ENCODE results near the gene ASXL2.
"Not testable (repeated sequence)": the region's sequence is repeated elsewhere in the genome, so short reads cannot be mapped to it uniquely, and the experiment has no call there.

ASXL2 gene

DNA sequence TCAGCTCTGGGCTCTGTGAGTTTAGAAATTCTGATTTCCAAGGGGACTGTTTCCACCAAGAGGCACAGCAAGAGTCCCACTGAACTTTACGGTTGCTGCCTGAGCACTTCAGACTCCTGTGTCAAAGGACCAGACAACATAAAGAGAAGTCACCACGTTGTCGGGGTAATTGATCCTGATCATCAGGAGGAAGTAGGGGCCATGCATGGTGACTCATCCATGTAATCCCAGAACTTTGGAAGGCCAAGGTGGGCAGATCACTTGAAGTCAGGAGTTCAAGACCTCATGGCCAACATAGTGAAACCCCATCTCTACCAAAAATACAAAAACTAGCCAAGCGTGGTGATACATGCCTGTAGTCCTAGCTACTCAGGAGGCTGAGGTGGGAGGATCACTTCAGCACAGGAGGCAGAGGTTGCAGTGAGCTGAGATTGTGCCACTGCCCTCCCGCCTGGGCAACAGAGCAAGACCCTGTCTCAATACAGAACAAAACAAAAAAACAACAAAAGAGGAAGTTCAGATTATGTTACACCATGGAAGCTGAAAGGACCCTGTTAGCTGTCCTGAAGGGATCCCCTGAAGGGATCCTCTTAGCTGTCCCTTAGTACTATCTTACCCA is 9.4 kb upstream of the ASXL2 start:
- no peak for DNase-seq

DNA sequence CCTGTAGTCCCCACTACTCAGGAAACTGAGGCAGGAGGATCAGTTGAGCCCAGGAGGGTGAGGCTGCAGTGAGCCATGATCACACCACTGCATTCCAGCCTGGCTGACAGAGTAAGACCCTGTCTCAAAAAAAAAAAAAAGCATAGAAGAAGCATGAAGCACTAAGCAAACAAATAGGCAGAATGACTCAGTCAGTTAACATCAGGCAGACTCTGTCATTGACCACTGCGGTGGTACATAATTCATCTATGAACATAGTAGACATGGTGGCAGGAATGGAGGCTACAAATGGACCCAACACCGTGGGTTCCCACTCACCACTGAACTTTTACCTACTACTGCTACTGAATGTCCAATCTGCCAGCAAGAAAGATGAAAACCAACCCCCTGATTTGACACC is 7.6 kb upstream of the ASXL2 start:
- DNase-seq: no peak

DNA sequence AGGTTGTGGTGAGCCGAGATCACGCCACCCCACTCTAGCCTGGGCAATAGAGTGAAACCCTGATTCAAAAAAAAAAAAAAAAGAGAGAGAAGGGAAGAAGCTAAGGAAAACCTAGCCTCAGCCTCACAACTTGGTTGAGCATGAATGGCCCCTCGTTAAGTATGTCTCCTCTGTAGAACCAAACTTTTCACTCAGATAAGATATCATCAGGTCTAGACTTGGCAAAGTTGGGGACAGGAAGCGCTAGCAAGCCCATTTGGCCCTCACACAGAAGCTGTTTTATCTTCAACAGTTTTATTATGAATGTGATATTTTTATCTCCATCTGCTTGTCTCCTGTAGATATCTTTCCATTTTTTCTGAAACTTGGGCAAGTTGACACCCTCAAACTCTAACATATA is 3.5 kb upstream of the ASXL2 start:
- no peak for DNase-seq

DNA sequence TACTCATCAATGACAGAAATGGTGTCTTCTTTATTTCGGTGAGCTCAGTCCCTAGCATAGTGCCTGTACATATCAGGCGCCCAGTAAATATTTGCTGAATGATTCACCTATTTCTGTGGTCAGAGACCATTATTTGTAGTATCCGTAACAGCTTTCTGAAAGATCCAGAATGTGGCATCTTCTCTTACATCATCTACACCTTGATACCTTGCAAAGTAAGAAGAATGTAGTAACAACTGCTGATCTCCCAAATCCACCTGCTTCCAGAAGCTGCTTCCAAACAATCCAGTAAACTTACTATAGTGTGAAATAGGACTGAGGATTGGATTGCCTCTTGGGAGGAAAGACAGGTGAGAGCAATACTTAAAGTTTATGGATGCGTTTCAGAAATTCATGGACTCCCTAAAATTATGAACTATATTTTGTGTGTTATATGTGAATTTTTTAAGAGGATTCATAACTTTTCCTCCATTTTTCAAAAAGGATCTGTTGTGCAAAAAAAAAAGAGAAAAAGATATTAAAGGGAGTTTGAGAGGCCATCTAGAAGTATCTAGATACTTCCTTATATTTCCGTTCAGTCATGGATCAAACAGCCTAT is 945 bp upstream of the ASXL2 start:
- DNase-seq: no peak

DNA sequence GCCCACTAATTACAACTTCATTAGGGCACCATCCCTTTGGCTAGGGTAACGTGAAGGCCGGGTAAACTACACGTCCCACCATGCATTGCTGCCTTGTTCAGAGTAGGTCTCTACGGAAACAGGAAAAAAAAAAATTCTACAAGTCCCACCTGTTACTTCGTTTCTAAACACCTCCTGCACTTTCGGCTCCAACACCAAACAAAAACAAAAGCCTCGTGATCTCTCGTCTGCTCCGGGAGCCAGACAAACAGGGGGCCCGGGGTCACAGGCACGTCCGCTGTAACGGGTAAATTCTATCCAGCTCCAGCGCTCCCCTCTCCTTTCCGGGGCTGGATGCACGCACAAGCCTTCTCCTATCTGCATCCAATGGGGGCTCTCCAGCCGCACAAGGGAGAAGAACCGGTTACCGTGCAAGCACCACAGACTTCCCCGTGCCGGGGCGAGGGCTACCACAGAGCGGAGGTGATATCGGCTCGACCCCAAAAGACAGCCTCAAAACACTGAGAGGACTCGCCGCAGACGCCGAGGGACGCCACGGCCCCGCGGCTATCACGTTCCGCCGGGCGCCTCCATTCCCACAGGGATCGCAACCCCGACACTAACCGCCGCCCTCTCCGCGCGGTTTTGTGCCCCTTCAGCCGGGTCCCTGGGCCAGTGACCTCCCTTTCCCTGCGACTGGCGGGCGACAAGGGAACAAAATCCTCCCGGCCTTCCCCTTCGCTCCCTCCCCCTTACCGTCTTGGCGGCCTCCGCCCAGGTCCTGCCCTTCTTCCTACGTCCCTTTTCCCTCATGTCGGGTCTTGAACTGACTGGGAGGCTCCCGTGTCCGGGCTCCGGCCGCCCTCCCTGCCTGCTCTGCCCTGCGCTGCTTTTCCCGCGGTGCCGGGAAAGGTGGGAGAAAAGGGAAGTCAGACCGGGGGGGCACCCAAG is 591 bp downstream of the ASXL2 start:
- DNase-seq: peak; percentile 28

DNA sequence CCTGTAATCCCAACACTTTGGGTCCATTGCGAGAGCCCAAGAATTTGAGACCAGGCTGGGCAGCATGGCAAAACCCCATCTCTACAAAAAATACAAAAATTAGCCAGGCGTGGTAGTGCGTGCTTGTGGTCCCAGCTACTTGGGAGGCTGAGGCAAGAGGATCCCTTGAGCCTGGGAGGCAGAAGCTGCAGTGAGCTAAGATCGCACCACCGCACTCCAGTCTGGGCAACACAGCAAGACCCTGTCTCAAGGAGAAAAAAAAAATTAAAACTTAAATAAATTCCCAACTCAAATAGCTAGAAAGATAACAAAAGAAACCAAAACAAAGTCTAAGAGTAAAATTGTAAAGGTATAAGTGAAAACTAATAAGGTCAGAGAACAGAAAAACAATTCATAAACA is 6.2 kb downstream of the ASXL2 start:
- DNase-seq: no peak

DNA sequence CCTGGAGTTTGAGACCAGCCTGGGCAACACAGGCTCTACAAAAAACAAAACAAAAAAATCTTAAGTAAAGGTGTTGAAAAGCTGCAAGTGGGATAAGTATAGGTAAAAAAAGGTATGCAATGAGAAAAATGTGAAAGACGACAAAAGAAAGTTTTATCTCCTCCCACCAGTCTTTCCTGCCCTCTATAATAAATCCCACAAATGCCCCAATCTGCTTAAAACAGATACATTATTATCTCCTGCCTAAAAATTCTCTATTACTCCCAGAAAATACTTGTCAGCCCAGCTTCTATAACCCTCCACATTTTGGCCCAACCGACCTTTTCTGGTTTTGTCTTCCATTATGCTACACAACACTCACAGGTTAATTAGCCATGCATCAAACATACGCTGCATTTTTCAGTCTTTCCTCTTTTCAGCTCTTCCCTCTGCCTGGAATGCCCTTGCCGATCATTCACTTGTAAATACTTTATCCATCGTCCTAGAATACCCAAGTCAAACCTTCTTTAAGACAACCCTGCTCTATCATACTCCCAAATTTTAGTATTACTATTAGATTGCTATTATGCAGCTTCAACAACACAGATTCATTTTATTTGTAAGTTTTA is 10.8 kb downstream of the ASXL2 start:
- no peak for DNase-seq

DNA sequence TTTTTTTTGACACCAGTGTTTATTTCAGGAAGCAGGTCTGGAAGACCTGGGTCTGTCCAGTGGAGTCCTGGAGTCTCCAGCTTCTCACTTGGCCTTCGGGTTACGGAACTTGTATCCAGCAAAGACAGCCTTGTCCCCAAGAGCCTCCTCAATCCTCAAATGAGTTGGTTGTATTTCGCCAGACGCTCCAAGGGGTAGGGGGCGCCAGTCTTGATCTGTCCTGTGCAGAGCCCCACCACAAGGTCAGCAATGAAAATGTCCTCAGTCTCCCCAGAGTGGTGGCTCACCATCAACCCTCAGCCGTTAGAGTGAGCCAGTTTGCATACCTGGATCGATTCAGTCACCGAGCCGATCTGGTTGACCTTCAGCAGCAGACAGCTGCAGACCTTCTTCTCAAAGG is 21.9 kb downstream of the ASXL2 start:
- no peak for DNase-seq

DNA sequence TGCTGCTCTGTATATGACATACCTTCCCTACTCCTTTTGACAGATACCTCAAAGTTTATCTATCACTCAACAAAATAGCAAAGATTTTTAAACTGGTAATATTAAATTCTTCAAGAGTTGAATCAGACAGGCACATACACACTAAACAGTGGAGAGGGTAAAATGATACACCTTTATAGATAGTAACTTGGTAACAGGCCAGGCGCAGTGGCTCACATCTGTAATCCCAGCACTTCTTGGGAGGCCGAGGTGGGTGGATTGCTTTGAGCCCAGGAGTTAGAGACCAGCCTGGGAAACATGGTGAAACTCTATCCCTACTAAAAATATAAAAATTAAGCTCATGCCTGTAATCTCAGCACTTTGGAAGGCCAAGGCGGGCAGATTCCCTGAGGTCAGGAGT is 23.2 kb downstream of the ASXL2 start:
- no peak for DNase-seq

DNA sequence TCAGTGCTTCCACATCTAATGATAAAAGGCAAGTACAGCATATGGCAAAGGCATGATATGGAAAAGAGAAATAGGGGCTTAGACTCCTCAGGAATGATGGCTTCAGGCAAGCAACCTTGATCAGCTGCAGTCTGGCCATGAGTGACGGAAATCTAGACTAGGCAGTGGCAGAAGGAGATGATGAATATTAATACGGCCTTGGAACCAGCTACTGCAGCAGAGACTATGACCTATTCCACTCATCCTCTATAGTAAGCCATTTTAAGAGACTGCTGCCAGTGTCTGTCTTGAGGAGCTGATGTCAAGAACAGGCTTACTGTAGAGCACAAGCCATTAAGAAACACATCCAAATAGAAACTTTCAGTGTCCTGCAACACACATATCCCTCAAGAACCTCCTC is 23.7 kb downstream of the ASXL2 start:
- peak; percentile 37 for DNase-seq

DNA sequence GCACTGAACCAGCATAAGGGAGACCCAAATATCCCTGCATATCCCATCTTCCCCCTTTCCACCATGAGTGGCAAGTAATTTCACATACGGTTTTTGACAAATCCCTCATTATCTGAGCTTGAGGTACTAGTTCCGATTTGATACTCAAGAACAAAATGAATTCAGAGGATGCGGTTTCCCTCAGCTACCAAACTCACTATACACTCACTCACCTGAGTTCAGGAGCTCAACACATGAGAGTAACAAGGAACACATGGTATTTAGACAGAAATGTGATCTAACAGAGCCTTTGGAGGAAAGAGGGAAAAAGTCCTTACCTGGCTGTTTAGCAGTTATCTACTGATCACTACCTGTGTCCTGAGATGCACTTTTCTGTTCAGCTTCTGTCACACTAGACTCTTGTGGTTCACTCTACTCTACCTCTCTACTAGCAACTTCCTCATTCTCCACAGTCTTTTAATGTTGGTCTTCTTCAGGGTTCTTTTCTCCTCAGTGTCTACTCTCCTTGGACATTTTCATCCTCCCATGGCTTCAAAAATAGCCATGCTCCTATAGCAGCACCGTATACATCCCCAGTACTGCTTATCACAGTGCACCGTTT is 25.1 kb downstream of the ASXL2 start:
- no peak for DNase-seq

DNA sequence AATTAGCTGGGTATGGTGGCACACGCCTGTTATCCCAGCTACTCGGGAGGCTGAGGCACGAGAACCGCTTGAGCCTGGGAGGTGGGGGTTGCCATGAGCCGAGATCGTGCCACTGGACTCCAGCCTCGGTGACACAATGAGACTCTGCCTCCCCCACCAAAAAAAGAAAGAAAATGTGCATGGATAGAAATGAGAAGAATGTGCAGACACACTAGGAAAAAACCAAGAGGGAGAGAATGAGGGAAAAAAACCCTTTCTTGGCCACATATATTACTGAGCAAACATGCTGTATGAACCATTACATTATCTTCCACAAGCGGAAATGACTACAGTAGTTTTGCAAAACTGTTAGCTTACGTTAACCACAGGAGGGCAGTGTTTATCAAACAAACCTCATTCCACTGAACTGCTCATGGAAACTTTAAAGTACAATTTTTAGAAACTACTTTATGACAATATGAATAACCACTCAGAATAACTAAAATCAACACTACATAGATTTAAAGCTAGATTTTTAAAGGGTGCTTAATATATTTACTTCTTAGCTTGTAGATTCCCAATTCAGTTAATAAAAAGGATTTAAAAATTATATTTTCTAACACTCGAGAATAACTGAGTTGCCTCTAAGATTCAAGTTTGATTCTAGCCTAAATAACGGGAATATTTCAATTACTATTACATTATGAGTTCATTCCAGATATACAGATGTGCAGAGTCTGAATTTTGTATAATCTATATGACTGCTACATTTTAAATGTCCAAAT is 26.4 kb downstream of the ASXL2 start:
- no peak for DNase-seq

DNA sequence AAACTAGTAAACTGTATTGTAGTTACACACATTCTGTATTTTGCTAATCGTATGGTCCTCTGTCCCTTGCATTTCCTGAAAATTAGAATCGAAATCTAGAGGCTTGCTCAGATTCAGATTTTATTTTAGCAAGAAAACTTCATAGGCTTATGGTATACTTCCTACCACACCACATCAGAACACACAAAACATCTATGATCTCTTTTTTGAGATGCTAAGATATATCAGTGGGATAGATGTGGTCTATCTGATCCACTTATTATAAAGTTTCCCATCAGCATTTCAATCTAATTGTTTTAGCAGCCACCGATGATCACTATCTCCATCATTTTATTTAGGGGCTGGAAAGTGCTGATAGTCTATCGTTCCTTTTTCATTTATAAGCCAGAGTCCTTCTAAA is 27.9 kb downstream of the ASXL2 start:
- DNase-seq: not testable (repeated sequence)

DNA sequence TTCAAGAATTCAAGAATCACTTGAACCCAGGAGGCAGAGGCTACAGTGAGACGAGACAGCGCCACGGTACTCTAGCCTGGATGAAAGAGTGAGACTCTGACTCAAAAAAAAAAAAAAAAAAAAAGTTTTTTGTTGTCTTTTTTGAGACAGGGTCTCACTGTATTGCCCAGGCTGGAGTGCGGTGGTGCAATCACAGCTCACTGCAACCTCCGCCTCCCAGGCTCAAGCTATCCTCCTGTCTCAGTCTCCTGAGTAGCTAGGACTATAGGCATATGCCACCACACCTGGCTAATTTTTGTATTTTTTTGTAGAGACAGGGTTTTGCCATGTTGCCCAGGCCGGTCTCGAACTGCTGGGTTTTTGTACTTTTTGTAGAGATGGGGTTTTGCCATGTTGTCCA is 28.9 kb downstream of the ASXL2 start:
- DNase-seq: not testable (repeated sequence)

DNA sequence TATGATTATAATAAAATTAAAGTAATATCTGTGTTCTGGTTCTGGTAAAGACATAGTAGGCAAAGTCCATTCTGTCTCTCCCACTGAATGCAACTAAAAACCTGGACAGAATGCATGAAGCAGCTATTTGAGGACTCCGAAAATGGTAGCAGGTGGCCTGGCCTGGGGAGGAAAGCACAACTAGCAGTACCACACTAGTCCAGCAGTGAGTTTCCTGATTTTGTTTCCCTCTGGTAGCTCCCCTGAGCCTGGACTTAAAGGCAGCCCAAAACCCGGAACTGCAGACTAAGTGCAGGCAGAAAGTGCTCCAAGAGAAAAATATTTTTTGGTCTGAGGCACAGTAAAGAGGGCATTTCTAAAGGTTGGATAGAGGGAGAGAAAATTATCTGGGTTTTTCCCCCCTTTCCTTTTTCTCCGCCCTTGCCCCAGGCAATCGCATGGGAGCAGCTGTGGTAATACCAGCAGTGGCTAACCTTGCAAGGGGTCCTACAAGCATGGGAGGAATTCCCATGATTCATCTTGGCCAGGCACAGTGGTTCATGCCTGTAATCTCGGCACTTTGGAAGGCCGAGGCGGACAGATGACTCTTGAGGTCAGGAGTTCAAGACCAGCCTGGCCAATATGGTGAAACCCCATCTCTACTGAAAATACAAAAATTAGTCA is 32.3 kb downstream of the ASXL2 start:
- no peak for DNase-seq

DNA sequence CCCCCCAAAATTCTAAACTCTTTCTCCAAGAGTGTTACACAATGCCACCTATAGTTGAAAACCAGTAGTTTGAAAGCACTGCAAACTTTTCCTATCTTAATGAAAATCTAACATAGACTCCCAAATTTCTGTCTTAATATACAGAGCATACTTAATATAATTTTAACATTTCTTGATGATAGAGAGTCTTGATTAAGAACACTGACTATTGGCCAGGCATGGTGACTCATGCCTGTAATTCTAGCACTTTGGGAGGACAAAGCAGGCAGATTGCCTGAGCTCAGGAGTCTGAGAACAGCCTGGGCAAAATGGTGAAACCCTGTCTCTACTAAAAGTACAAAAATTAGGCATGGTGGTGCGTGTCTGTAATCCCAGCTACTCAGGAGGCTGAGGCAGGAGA is 34.2 kb downstream of the ASXL2 start:
- DNase-seq: no peak

DNA sequence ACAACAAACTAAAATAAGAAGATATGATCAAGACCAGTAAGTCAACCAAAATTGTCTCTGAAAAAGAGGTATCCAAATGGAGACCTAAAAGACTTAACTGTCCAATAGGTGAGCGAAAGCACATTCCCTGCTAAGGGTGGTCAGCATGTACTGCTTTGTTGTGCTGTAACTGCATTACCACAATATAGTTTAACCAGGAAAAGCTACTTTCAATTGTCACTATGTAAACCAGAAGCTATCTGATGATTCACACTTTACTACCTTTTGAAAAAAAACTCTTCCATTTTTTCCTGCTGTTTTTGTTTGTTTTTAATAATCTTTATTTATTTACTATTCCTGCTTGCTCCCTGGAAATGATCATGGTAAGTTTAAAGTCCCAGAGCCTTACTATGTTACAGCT is 36.1 kb downstream of the ASXL2 start:
- no peak for DNase-seq

DNA sequence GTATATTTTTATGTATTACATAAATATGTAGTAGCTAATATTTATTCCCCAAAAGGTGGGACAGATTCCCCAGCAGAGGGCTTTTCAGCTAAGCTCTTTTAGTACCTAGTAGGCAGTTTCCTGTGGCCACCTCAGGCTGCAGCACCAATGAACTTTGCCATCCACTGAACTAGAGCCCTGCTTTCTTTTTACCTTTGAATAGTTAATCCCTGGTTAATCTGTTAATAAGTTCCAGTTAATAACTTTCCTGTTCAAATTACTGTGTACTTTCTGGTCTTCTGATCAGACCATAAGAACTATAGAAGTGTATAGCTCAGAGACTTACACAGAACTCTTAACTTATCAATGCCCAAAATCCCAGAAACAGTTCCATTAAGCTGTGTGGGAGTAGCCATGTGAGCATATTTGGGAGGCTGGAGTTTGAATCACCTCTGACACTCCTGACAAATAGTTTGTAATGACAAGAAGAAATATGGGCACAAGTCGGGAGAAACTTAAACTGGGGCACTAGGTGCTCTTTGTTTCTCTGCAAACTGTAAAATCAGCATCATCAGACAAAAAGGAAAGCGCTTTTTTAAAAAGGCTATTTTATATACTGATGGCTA is 40.0 kb downstream of the ASXL2 start:
- DNase-seq: no peak

DNA sequence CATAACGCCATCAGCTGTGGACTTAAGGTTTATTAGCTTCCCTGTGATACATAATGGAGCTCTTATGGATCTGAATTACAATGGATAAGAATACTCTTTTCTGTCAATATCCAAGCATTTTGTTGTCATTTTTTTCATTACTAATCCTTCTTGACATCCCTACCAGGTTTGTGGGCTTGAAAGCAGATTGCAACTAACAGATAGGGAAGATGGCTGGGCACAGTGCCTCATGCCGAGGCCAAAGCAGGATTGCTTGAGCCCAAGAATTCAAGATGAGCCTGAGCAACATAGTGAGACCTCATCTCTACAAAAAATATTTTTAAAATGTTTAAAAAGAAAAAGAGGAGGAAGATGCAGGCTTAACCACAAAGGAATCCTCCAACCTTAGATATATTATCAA is 42.4 kb downstream of the ASXL2 start:
- no peak for DNase-seq

DNA sequence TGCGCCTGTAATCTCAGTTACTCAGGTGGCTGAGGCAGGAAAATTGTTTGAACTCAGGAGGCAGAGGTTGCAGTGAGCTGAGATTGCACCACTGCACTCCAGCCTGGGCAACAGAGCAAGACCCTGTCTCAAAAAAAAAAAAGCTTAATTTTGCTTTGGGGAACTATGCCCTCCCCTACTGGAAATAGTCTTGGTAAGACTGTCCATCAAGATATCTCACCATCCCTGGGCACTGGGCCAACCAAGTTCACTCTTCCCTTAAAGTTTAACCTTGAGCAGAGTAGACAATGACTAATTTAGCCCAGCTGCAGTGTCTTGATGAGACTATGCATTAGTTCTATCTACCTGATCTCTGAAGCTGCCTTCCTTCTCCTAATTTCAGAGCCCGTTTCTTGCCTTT is 44.7 kb downstream of the ASXL2 start:
- DNase-seq: no peak

DNA sequence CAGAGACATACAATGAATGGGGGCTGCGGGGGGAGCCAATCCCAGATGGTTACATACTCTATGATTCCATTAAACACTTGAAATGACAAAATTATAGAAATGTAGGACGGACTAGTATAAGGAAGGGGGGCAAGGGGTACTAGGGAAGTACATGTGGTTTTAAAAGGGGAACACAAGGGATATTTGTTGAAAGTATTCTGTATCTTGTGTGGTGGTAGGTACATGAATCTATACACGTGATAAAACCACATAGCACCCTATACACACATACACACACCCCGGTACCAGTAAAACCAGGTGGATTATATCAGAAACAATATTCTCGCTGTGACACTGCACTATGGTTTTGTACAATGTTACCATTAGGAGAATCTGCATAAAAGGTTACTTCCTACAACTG is 45.4 kb downstream of the ASXL2 start:
- no peak for DNase-seq
